ENCODE measurements around the gene AEN. TPM values are rescaled to one million over a fixed set of nuclear protein-coding genes. Genes with fewer than 3 reads are reported as not detected.

Gene AEN
- total RNA-seq, 1 donor from 2014 or later: 8.7 TPM

GRCh38 chr15:88610701-88611231 lies 10.4 kb upstream of the AEN start:
- intact Hi-C loops (cut with DNase I): no loop called here
- no peak for DNase-seq (ENCODE audit: low spot score)

- intact Hi-C loops (cut with DNase I): no loop called here
- no peak for DNase-seq (ENCODE audit: low spot score)
Measured at GRCh38 chr15:88612186-88612796, 8.8 kb upstream of the AEN start.

GRCh38 chr15:88613074-88613944 lies 7.8 kb upstream of the AEN start:
- intact Hi-C loops (cut with DNase I): no loop called here
- DNase-seq (ENCODE audit: low spot score): no peak

- intact Hi-C loops (cut with DNase I): loop anchor here (1.0 kb wide), 1 partner anchor 139 kb away; no protein-coding TSS in a partner anchor
- no peak for DNase-seq (ENCODE audit: low spot score)
Measured at GRCh38 chr15:88615303-88616107, 5.6 kb upstream of the AEN start.

- intact Hi-C loops (cut with DNase I): no loop called here
Measured at GRCh38 chr15:88616240-88616639, 4.9 kb upstream of the AEN start.

GRCh38 chr15:88617031-88617722 lies 4.0 kb upstream of the AEN start:
- intact Hi-C loops (cut with DNase I): no loop called here
- DNase-seq (ENCODE audit: low spot score): no peak

More at GRCh38 chr15:88616240-88616639, 4.9 kb upstream of the AEN start:
- DNase-seq (ENCODE audit: low spot score): no peak

- no peak for DNase-seq (ENCODE audit: low spot score)
- intact Hi-C loops (cut with DNase I): no loop called here
Measured at GRCh38 chr15:88617790-88618189, 3.4 kb upstream of the AEN start.

- DNase-seq (ENCODE audit: low spot score): no peak
- intact Hi-C loops (cut with DNase I): no loop called here
Measured at GRCh38 chr15:88618686-88619085, 2.5 kb upstream of the AEN start.

- no peak for DNase-seq (ENCODE audit: low spot score)
- intact Hi-C loops (cut with DNase I): loop anchor here (5.0 kb wide), 1 partner anchor 278 kb away; the partner anchor contains the start of gene HAPLN3
Measured at GRCh38 chr15:88619796-88620195, 1.3 kb upstream of the AEN start.

- DNase-seq (ENCODE audit: low spot score): no peak
- intact Hi-C loops (cut with DNase I): loop anchor here (5.0 kb wide), 1 partner anchor 275 kb away; the partner anchor contains the start of gene HAPLN3
Measured at GRCh38 chr15:88621789-88622604, 857 bp downstream of the AEN start.

- DNase-seq (ENCODE audit: low spot score): no peak
- intact Hi-C loops (cut with DNase I): loop anchor here (5.0 kb wide), 1 partner anchor 275 kb away; the partner anchor contains the start of gene HAPLN3
Measured at GRCh38 chr15:88622605-88622975, 1.4 kb downstream of the AEN start.

GRCh38 chr15:88623061-88623460 lies 1.9 kb downstream of the AEN start:
- intact Hi-C loops (cut with DNase I): loop anchor here (5.0 kb wide), 1 partner anchor 274 kb away; the partner anchor contains the start of gene HAPLN3
- DNase-seq (ENCODE audit: low spot score): no peak

GRCh38 chr15:88623632-88624031 lies 2.5 kb downstream of the AEN start:
- intact Hi-C loops (cut with DNase I): loop anchor here (5.0 kb wide), 1 partner anchor 274 kb away; the partner anchor contains the start of gene HAPLN3
- no peak for DNase-seq (ENCODE audit: low spot score)

GRCh38 chr15:88624156-88624970 lies 3.2 kb downstream of the AEN start:
- DNase-seq (ENCODE audit: low spot score): no peak
- intact Hi-C loops (cut with DNase I): loop anchor here (5.0 kb wide), 1 partner anchor 273 kb away; the partner anchor contains the start of gene HAPLN3

- DNase-seq (ENCODE audit: low spot score): no peak
- intact Hi-C loops (cut with DNase I): loop anchor here (5.0 kb wide), 1 partner anchor 272 kb away; the partner anchor contains the start of gene HAPLN3
Measured at GRCh38 chr15:88624971-88625490, 3.9 kb downstream of the AEN start.

- DNase-seq (ENCODE audit: low spot score): no peak
- intact Hi-C loops (cut with DNase I): no loop called here
Measured at GRCh38 chr15:88625943-88626741, 5.0 kb downstream of the AEN start.

All from cardiac septum (tissue), 1 donor.